HG03103 (cell line): Measurements from ENCODE around the gene SYS1.
"Not testable (repeated sequence)": the region's sequence is repeated elsewhere in the genome, so short reads cannot be mapped to it uniquely, and the experiment has no call there.

Experiments used
- ATAC-seq: cut with Tn5 transposase; IDR thresholded peaks from one replicate; pipeline ENCODE4 v1.9.1; 2021; ENCODE audit warnings: low read depth; ENCODE audit not compliant: unreplicated experiment

Gene SYS1

GRCh38 chr20:45339084-45339483 lies 23.9 kb upstream of the SYS1 start:
- ATAC-seq, result no peak

GRCh38 chr20:45339799-45340198 lies 23.2 kb upstream of the SYS1 start:
- no peak for ATAC-seq

GRCh38 chr20:45340236-45340847 lies 22.6 kb upstream of the SYS1 start:
- no peak for ATAC-seq

GRCh38 chr20:45340951-45341350 lies 22.0 kb upstream of the SYS1 start:
- no peak for ATAC-seq

- no peak for ATAC-seq
These were observed 21.4 kb upstream of the SYS1 start for GRCh38 chr20:45341579-45341938.

GRCh38 chr20:45341939-45342854 lies 20.8 kb upstream of the SYS1 start:
- ATAC-seq, result no peak

GRCh38 chr20:45342855-45343531 lies 20.0 kb upstream of the SYS1 start:
- ATAC-seq, result no peak

GRCh38 chr20:45343532-45344167 lies 19.3 kb upstream of the SYS1 start:
- no peak for ATAC-seq

GRCh38 chr20:45344168-45344860 lies 18.6 kb upstream of the SYS1 start:
- ATAC-seq, result no peak

- ATAC-seq, result no peak
These were observed 17.6 kb upstream of the SYS1 start for GRCh38 chr20:45345104-45345936.

GRCh38 chr20:45346291-45346718 lies 16.7 kb upstream of the SYS1 start:
- no peak for ATAC-seq

GRCh38 chr20:45346851-45347250 lies 16.1 kb upstream of the SYS1 start:
- no peak for ATAC-seq

GRCh38 chr20:45347297-45347935 lies 15.5 kb upstream of the SYS1 start:
- ATAC-seq, result no peak

- no peak for ATAC-seq
These were observed 14.8 kb upstream of the SYS1 start, which contains the start of gene SDC4 for GRCh38 chr20:45347936-45348778. SDC4 (minus strand) TSS chr20:45348424; CDS start chr20:45348384, 40 bp downstream.

GRCh38 chr20:45350217-45350616 lies 12.7 kb upstream of the SYS1 start:
- no peak for ATAC-seq

- ATAC-seq, result not testable (repeated sequence)
These were observed 12.2 kb upstream of the SYS1 start for GRCh38 chr20:45350795-45351194.

- ATAC-seq, result no peak
These were observed 10.2 kb upstream of the SYS1 start for GRCh38 chr20:45352729-45353128.

- ATAC-seq, result no peak
These were observed 9.2 kb upstream of the SYS1 start for GRCh38 chr20:45353746-45354145.
